HG03135 (cell line): Measurements from ENCODE around the gene UBE4B.
"Not testable (repeated sequence)": the region's sequence is repeated elsewhere in the genome, so short reads cannot be mapped to it uniquely, and the experiment has no call there.

Experiments
- ATAC-seq: cut with Tn5 transposase; IDR thresholded peaks from one replicate; pipeline ENCODE4 v1.9.1; 2021; ENCODE audit warnings: mild to moderate bottlenecking, moderate library complexity; ENCODE audit not compliant: unreplicated experiment

UBE4B gene

DNA sequence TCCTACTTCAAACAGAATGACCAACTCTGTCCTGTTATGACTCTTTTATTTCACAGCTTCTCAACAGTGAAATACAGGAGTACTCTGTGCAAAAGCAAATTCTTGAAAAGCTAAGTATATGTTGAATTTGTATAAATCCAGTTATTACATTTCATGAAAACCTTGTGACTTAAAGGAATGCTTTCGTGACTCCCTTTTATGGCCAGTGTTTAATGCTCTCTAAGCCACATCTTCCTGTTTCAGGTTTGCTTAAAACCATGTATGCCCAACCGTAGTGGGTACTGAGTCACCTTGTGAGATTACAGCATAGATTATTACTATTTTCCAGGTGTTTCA is 137.4 kb downstream of the UBE4B start:
- peak; percentile 61 for ATAC-seq

DNA sequence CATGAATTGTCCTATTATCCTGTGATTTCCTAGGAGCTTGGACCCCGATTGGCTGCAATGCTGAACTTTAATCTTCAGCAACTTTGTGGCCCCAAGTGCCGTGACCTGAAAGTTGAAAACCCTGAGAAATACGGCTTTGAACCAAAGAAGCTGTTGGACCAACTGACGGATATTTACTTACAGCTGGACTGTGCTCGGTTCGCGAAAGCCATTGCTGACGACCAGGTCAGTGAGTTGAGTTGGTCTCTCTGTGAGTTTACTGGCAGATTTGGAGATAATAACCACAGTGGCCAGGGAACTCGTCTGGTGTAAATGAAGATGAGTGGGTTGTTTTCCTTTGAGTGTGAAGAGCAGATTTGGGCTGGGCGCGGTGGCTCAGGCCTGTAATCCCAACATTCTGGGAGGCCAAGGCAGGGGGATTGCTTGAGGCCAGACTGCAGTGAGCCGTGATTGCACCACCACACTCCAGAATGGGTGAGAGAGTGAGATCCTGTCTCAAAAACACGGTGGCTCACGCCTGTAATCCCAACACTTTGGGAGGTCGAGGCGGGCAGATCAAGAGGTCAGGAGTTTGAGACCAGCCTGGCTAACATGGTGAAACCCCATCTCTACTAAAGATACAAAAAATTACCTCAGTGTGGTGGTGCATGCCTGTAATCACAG is 138.5 kb downstream of the UBE4B start:
- ATAC-seq: no peak

DNA sequence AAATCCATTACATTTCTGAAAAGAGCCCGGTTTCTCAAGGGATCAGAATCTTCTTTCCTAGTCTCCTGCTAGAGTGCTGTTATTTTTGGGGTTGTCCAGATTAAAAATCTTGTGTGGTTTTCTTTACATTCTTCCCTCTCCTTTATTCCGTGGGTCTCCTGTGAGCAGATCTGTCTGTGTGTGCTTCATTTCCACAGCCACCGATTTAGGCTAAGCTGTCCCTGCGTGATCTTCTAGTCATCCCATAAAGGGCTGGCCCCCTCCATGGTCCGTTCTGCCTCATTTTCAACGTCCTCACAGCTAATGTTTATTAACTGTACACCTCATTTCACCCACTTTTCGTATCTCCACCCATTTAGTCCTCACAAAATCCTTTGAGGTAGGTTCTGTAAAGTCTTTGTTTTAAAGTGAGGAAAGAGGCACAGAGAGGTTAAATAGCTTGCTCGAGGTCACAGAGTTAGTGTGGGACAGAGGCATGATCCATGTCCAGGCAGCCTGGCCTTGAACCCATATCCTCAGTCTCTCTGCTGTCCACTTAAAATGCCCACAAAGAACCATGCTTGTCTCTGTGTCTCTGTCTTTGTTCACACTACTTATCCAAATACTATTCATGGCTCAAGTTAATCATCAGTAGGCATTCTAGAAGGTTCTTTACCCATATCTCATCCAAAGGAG is 139.4 kb downstream of the UBE4B start:
- no peak for ATAC-seq

DNA sequence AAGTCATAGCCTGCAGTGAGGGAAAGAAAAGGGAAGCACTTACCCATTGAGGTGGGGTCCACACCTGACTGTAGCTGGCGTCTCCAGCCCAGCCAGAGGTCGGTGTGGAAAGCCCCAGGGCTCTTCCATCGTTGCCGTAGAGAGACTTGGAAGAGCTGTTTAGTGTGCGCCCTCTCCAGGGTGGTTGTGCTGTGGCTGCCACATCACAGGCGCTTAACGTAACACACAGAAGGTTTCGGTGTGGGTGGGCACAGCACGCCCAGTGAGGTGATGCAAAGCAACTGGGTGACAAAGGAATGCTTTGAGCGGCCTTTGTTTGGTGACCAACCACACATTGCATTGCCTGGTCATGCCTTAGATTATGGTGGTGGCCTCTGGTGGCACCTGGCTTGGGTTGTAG is 140.8 kb downstream of the UBE4B start:
- no peak for ATAC-seq

DNA sequence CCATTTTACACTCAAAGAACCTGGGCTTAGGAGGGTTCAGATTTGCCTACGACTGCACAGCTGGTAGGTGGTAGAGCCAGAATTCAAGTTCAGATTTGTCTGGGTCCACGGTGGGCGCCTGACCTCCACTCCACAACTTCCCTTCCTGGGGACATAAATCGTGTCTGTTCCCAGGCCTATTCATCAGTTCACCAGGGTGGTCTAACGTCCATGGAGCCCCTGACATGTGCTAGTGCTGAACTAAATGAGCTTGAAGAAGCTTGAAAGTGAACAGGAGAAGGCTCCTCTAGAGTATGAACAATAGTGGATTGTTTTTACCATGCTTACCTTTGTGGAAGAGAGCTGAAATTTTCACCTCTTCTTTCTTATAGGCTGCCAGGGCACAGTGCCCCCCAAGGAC is 145.1 kb downstream of the UBE4B start:
- ATAC-seq: no peak

DNA sequence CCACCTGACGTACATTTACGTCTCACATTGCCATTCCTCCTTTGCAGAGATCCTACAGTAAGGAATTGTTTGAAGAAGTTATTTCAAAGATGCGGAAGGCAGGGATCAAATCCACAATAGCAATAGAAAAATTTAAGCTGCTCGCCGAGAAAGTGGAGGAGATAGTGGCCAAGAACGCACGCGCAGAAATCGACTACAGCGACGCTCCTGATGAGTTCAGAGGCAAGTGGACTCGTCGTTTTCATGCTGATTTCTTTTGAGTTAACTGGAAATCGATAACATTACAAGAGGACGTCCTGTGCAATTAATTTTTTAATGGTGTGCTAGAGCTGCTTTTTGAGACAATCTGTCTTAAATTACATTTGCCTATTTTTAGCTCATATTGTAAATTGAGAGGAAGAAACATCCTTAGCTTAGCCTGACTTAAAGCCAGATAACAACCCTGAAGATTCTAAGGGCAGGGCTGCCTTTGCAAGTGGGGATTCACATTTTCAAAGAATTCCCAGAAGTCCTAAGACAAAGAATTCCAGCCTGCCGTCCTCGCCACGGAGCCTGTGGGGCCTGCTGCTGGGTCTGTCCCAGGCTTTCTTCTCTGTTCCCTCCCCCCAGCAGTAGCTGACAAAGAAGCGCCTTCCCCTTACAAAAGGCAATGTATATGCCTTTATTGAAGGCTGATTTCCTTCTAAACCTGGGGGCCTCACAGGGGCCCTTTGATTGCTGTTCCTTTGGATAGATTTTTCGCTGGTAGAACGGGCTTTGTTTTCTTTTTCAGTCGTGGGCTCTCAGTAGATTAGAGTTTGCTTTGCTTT is 146.0 kb downstream of the UBE4B start:
- ATAC-seq: no peak

DNA sequence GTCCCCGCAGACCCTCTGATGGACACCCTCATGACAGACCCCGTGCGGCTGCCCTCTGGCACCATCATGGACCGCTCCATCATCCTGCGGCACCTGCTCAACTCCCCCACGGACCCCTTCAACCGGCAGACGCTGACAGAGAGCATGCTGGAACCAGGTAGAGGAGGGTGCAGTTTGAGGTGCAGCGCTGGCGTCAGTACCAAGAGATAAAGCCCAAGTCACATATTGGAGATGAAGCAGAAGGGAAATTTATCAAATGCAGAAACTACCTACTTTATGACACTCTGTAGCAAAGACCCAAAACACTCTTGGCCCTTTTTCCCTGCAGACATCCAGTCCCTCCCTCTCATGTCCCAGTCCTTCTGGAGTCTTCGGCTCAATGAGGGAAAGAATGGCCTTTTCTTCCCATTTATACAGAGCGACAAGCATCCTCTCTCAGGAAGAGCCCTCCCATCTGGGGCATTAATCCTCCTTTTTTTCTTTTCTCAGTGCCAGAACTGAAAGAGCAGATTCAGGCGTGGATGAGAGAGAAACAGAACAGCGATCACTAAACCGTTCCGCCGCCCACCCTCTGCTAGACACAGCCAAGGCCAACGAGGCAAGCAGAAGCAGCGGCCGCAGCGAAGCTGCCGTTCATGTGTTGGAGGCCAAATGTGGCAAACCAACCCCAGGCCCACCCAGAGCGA is 146.8 kb downstream of the UBE4B start:
- ATAC-seq: no peak

DNA sequence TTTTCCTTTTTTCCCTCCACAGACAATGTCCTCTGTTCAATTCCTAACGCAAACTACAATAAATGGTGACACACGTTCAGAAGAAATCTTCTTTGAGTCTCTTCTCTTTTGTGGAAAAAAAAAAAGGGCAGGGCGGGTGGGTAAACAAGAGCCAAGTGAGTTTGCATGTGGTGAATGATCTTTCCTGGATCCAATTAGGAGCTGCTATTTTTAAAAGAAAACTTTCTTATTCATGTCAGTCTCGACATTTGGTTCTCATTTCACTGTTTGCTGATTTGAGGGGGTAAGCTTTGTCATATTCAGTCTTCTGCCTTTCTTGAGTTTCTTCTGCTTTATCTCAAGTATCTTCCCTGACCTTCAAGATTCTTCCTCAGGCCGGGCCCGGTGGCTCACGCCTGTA is 148.4 kb downstream of the UBE4B start:
- no peak for ATAC-seq

DNA sequence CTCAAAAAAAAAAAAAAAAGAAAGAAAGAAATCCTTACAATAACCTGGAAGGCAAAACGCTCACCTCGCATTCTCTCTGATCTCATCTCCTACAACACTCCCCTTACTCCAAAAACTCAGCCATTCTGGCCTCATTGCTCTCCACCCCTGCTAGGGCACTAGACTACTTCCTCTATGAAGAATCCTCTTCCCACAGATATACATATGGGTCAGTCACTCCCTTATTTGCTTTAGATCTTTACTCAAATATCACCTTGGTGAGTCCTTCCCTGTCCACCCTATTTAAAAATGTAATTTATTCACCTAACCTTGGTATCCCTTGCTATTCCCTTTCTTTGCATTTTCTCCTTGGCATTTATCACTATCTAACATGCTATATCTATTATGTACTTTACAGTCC is 153.0 kb downstream of the UBE4B start:
- no peak for ATAC-seq

DNA sequence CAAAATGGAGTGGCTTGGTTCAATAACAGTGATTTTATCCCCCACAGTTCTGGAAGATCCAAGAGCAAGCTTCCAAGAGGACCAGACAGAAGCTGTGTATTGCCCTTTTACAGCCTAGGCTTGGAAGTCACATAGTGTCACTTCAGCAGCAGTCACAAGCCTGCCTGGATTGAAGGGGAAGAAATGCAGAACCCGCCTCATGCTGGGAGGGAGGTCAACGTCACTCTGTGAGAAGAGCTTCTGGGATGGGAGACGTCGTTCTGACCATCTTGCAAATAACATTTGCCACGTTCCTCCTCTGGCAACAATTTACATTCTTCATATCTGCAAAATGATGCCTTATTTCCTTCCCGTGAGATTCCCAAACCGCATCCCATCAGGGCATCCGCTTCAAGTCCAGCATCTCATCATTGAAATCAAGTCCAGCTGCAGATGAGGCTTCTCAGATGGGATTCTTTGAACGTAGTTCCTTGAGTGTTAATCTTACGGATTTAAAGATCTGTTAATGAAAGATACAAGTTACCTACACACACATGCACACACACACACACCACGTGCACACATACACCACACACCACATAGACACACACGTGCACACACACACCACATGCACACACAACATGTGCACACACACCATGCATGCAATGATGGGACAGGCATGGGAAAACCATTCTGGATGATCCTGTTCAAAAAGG is 153.7 kb downstream of the UBE4B start:
- no peak for ATAC-seq

DNA sequence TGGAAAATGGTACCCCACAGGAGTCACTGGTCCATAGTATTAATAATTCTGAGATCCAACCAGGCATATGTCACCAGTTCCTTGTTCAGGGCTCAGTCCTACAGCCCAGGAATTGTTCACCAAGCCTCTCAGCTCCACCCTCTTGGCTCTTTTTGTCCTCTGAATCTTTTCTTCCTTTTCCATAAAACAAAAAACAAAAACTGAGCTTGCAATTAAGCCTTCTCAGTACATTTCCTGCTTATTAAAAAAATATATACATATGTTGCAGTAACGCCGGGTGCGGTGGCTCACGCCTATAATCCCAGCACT is 154.2 kb downstream of the UBE4B start:
- no peak for ATAC-seq

DNA sequence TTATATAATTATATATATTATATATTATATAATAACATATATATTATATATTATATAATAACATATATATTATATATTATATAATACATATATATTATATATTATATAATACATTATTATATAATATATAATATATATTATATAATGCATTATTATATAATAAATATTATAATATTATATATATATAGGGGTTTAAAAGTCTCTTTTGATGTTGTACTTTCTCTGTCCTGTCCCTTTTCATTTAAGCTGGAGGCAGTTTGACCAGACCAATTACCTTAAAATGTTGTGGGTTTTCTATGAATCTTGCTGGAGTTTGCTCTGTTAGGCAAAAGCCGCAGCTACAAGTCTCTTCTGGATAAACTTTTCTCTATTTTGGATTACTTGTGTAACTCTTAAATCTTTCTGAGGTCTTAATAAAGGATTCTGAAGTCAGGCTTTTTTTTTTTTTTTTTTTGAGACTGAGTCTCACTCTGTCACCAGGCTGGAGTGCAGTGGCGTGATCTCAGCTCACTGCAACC is 155.4 kb downstream of the UBE4B start:
- no peak for ATAC-seq

DNA sequence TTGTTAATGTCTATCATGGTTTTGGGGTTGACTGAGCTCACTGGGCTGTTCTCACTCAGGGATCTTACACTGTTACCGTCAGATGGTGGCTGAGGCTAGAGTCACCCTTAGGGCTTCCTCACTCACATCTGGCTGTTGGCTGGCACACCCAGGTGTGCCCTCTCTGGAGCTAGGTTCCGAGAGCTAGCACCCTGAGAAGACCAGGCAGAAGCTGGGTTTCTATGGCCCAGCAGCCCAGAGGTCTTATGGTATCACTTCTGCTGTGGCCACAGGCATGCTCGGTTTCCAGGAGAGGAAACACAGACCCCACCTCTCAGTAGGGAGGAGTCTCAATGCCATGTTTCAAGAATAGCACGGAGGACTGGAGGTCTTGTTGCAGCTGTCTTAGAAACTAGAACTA is 156.9 kb downstream of the UBE4B start:
- no peak for ATAC-seq

DNA sequence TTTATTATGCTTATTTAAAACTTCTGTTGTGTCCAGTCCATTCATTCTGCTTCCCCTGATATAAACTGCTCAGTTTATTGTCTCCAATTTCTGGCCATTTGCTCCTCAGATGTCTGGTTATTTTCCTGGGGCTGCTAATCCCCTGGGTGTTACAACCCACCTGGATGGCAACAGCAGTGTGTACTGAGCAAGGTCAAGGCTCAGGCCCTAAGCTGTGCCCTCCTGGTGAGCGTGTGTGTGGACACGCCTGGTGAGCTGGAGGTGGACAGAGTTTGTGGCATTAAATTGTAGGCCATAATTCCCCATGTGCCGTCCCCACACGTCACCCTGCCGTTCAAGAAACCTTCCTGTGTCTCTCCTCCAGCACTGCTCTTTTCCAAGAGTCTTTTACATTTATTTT is 159.5 kb downstream of the UBE4B start:
- ATAC-seq: no peak

DNA sequence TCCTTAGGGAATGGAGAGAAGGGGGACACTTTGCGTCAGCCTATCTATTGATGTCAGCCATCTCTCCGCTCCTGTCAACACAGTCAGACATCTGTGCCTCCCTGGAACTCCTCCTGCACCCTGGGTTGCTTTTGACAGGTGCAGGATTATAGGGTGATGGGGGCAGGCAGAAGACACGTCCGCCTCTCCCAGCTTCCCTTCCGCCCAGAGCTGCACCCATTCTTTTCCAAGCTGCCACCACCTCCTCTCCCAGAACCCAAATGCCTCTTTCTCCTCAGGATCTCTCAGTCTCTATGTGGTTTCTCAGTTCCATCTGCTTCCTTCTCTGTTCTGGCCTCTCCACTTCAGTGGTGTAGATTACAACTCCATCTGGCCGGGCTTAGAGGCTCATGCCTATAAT is 160.5 kb downstream of the UBE4B start:
- ATAC-seq: no peak

DNA sequence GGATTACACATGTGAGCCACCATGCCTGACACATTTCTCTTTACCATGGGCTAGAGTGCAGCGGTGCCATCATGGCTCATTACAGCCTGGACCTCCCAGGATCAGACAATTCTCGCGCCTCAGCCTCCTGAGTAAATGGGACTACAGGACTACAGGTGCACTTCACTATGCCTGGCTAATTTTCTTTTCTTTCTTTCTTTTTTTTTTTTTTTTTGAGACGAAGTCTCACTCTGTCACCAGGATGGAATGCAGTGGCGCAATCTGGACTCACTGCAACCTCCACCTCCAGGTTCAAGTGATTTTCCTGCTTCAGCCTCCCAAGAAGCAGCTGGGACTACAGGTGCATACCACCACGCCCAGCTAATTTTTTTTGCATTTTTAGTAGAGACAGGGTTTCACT is 162.8 kb downstream of the UBE4B start:
- ATAC-seq: no peak

DNA sequence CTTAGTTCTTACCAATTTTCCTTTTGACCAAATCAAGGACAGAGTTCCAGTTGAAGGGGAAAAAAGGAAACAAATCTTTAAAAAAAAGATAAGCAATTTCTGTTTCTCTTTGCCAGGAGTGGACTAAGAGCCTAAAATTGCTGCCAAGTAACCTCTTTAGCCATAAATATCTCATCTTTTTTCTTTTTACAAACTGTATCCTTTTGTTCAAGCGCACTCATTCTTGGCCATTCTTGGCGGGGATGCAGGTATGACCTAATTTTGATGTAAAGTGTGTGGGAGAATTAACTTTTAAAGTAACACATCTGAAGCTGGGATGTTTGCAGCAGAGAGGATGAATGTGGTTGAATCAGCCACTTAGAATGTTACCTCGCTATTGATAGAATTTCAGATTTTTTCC is 164.2 kb downstream of the UBE4B start:
- ATAC-seq: no peak

DNA sequence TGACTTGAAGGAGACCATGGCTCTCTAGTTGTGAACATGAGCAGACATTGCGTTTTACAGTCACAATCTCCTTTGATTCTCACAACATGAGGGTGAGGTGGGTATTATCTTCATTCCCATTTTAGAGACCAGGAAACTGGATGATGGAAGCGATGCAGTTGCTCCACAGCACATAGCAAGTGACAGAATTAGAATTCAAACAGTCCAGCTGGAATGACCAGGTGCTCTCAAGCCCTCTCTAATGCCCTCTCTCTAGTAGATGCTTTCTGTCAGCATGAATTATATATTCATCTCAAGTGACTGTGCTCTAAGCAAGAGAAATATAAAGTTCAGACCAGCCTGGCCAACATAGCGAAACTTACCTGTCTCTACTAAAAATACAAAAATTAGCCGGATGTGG is 167.9 kb downstream of the UBE4B start:
- ATAC-seq: no peak

DNA sequence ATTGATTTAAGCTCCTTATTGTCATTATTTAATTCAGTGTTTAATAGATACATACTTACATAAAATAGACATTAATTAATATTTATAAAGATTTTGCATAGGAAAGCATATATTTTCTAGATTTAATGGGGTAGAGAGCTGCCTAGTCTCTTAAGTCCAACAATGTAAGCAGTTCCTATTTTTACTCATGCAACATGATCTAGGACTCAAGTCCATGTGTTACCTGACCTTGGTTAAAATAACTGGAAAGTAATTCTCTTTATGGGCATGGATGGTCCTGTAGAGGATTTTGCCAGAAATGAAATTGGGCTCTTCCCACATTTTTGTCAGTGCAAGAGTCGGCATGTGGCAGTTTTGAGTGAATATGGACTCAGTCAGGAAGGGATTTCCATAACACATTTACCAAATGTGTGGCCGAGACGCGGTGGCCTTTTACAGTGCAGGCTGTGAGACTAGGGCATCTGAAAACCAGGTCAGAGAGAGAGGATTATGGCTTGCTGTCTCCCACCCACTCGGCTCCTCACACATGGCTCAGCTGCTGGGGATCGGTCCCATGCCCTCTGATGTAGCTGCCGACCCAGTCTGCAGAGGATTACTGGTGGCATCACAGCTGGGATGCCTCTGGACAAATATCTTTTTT is 171.4 kb downstream of the UBE4B start:
- no peak for ATAC-seq

DNA sequence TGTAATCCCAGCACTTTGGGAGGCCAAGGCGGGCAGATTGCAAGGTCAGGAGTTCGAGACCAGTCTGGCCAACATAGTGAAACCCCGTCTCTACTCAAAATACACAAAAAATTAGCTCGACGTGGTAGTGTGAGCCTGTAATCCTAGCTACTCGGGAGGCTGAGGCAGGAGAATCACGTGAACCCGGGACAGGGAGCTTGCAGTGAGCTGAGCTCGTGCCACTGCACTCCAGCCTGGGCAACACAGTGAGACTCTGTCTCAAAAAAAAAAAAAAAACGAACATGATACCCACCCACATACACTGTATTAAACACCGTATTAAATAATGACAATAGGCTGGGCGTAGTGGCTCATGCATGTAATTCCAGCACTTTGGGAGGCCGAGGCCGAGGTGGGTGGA is 172.4 kb downstream of the UBE4B start:
- not testable (repeated sequence) for ATAC-seq

DNA sequence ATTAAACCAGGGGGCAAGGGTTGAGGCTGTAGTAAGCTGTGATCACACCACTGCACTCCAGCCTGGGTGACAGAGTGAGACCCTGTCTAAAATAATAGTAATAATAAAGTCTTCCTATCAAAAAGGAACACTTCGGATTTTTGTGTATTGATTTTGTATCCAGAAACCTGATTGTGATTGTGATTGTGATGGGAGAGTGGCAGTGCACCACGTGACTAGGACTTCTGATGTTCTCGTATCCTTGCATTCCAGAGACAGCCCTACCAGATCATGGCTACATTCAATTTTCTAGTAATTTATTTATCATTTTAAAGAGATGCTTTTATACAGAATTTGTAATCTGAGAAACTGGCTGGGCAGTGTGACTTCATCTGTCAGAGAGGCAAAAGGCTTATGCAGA is 175.1 kb downstream of the UBE4B start:
- ATAC-seq: no peak
